K562 (cell line): ENCODE measurements around the gene WDR35. TPM values are rescaled to one million over a fixed set of nuclear protein-coding genes. Genes with fewer than 3 reads are reported as not detected.
A peak's percentile ranks its signal among the peaks of the same experiment; 100 is the strongest.

Experiments used
- ATAC-seq: fragments of 200-7000 bp; cut with Tn5 transposase; 3 replicates; pipeline ENCODE4 v1.9.1; 2020; ENCODE audit warnings: moderate library complexity
- BruUV-seq: library from RNA; stranded (reverse); fragments of 400-500 nt; replicated peaks from 2 replicates; lab custom pipeline; 2021; lab: Mats Ljungman, UMichigan
- CTCF ChIA-PET: fragments of 300-600 bp; formaldehyde crosslinking; extraction: SDS; loops from one replicate; lab custom pipeline; 2021; ENCODE audit warnings: low intra/inter-chr PET ratio; lab: Yijun Ruan, JAX
- POLR2A ChIA-PET: fragments of 300-600, 350-650 bp; sonication (Branson Sonifier 250); formaldehyde crosslinking; extraction: SDS; loops from one replicate; lab custom pipeline; 2021; ENCODE audit warnings: antibody characterized with exemption, inconsistent platforms; lab: Yijun Ruan, JAX
- DNase-seq, 4 experiments: peaks; one replicate each; pipeline versions ENCODE4 v3.0.0 to v3.0.0-alpha.2; 2011 to 2018; ENCODE audit warnings: low spot score in 3 of 4, mixed read lengths in 3 of 4; ENCODE audit errors: extremely low read depth in 1 of 4
- FAIRE-seq: peaks from 2 replicates; lab custom pipeline; 2011; peaks lifted over from hg19 to GRCh38; lab: Jason Lieb, UNC
- H2AFZ ChIP-seq: 2 replicates; pipeline ENCODE4 v1.6.0; 2011; ENCODE audit warnings: low read depth, low read length, control low read depth, inconsistent platforms
- H3K27ac ChIP-seq: fragments of 200-600 bp; 3 replicates; pipeline ENCODE4 v1.8.0; 2011; ENCODE audit warnings: low read depth, mild to moderate bottlenecking, control low read depth, inconsistent platforms, low read length, moderate library complexity, mixed read lengths; ENCODE audit errors: extremely low read depth
- H3K27me3 ChIP-seq, 2 experiments: fragments of 300-600 bp in 1 of 2; 2 replicates in 1 of 2; 3 replicates in 1 of 2; pipeline versions ENCODE4 v1.6.0 to v1.8.0; 2011; ENCODE audit warnings: inconsistent platforms in 2 of 2, low read length in 2 of 2, mild to moderate bottlenecking in 1 of 2, mixed read lengths in 1 of 2, moderate library complexity in 1 of 2; ENCODE audit not compliant: control insufficient read depth in 2 of 2, insufficient read depth in 2 of 2
- H3K36me3 ChIP-seq: fragments of 300-600 bp; 3 replicates; pipeline ENCODE4 v1.8.0; 2011; ENCODE audit warnings: mild to moderate bottlenecking, low read length, inconsistent platforms; ENCODE audit not compliant: control insufficient read depth, insufficient read depth
- H3K4me1 ChIP-seq, 2 experiments: fragments of 200-600 bp in 1 of 2; replicated peaks in 1 of 2; 2 replicates in 1 of 2; 3 replicates in 1 of 2; pipeline versions ENCODE4 v1.5.1 to v1.8.0; 2011; ENCODE audit warnings: inconsistent platforms in 2 of 2, low read length in 2 of 2, mild to moderate bottlenecking in 1 of 2, mixed read lengths in 1 of 2, moderate library complexity in 1 of 2; ENCODE audit not compliant: control insufficient read depth in 2 of 2, insufficient read depth in 2 of 2
- H3K4me2 ChIP-seq: 2 replicates; pipeline ENCODE4 v1.6.1; 2011; ENCODE audit warnings: low read length, control low read depth, inconsistent platforms, mixed read lengths; ENCODE audit not compliant: insufficient read depth
- H3K4me3 ChIP-seq: fragments of 200-600 bp; sonication (generic), shearing (Covaris generic); 2 replicates; pipeline ENCODE4 v1.5.1; 2016; ENCODE audit warnings: control low read depth, inconsistent platforms
- H3K79me2 ChIP-seq: fragments of 200-600 bp; 3 replicates; pipeline ENCODE4 v1.8.0; 2011; ENCODE audit warnings: low read length, inconsistent platforms; ENCODE audit not compliant: control insufficient read depth, insufficient read depth
- H3K9ac ChIP-seq, 2 experiments: 2 replicates each; pipeline versions ENCODE4 v1.6.0 to v1.6.1; 2011; ENCODE audit warnings: low read depth in 2 of 2, low read length in 2 of 2, control low read depth in 1 of 2, inconsistent platforms in 1 of 2, mild to moderate bottlenecking in 1 of 2, mixed read lengths in 1 of 2; ENCODE audit not compliant: insufficient read depth in 1 of 2
- H3K9me1 ChIP-seq: one replicate; pipeline ENCODE4 v1.6.0; 2011; ENCODE audit warnings: inconsistent platforms, mild to moderate bottlenecking, low read length, moderate library complexity; ENCODE audit not compliant: control insufficient read depth, insufficient read depth
- H3K9me3 ChIP-seq: replicated peaks from 2 replicates; pipeline ENCODE4 v1.5.1; 2011; ENCODE audit warnings: low read depth, low read length, inconsistent platforms; ENCODE audit not compliant: control insufficient read depth, insufficient read depth
- H4K20me1 ChIP-seq: replicated peaks from 2 replicates; pipeline ENCODE4 v1.6.1; 2011; ENCODE audit warnings: low read length, inconsistent platforms, mixed read lengths; ENCODE audit not compliant: control insufficient read depth, insufficient read depth
- COPS2 ChIP-seq: fragments of 450-650 bp; conservative IDR thresholded peaks from 2 replicates; pipeline ENCODE4 v1.6.1; 2016; ENCODE audit warnings: mild to moderate bottlenecking, moderate library complexity
- CREB1 ChIP-seq, 2 experiments: sonication (generic) in 1 of 2; formaldehyde crosslinking in 1 of 2; IDR thresholded peaks; 2 replicates each; pipeline versions ENCODE4 v1.6.1 to v1.8.0; 2012 to 2022; ENCODE audit warnings: inconsistent platforms in 1 of 2, mild to moderate bottlenecking in 1 of 2, missing genetic modification reagents in 1 of 2, moderate library complexity in 1 of 2
- EP400 ChIP-seq: fragments of 450-650 bp; IDR thresholded peaks from 2 replicates; pipeline ENCODE4 v1.6.1; 2017; ENCODE audit warnings: antibody characterized with exemption, mild to moderate bottlenecking, moderate library complexity
- GABPA ChIP-seq: fragments of 200-800 bp; sonication (Bioruptor generic); conservative IDR thresholded peaks from 2 replicates; pipeline ENCODE4 v1.6.1; 2016; ENCODE audit warnings: low read depth, missing genetic modification characterization, missing compliant biosample characterization
- GTF2F1 ChIP-seq: IDR thresholded peaks from 2 replicates; pipeline ENCODE4 v1.6.1; 2011; ENCODE audit warnings: low read depth, low read length, improper control_type of control experiment
- HNRNPK ChIP-seq: fragments of 200-400 bp; formaldehyde crosslinking; IDR thresholded peaks from one replicate; pipeline ENCODE4 v1.6.1; 2018; ENCODE audit warnings: mild to moderate bottlenecking, low read depth, low read length; ENCODE audit not compliant: poor library complexity, severe bottlenecking
- IFI16 ChIP-seq: fragments of 250-450 bp; sonication (Bioruptor Pico); IDR thresholded peaks from 2 replicates; pipeline ENCODE4 v2.1.2; 2022; ENCODE audit warnings: mild to moderate bottlenecking, inconsistent platforms
- MAX ChIP-seq: sonication (generic); formaldehyde crosslinking; IDR thresholded peaks from 2 replicates; pipeline ENCODE4 v1.9.0; 2022; ENCODE audit warnings: mild to moderate bottlenecking, missing genetic modification reagents
- MYC ChIP-seq, 2 experiments: fragments of 250-450 bp in 1 of 2; sonication (Bioruptor Pico) in 1 of 2; IDR thresholded peaks; 2 replicates each; pipeline versions ENCODE4 v1.5.1 to v1.6.1; 2012 to 2021; ENCODE audit warnings: low read depth in 2 of 2, borderline replicate concordance in 1 of 2, improper control_type of control experiment in 1 of 2, low read length in 1 of 2, mild to moderate bottlenecking in 1 of 2, moderate library complexity in 1 of 2
- PBX2 ChIP-seq, 2 experiments: IDR thresholded peaks in 1 of 2; conservative IDR thresholded peaks in 1 of 2; 2 replicates each; pipeline ENCODE4 v1.6.1; 2016; ENCODE audit warnings: low read depth in 2 of 2, mild to moderate bottlenecking in 1 of 2, missing compliant biosample characterization in 1 of 2, missing genetic modification characterization in 1 of 2, moderate library complexity in 1 of 2
- SMARCE1 ChIP-seq: fragments of 450-650 bp; IDR thresholded peaks from 2 replicates; pipeline ENCODE4 v1.7.1; 2016; ENCODE audit warnings: mild to moderate bottlenecking
- TBP ChIP-seq: optimal IDR thresholded peaks from 2 replicates; pipeline ENCODE3; 2011; ENCODE audit warnings: low read depth, low read length, improper control_type of control experiment
- TRIM28 ChIP-seq: fragments of 450-650 bp; IDR thresholded peaks from 2 replicates; pipeline ENCODE4 v1.6.1; 2017
- WGBS: fragments of 100-300 bp; shearing (Covaris generic); methylation state at CpG from one replicate; pipeline ENCODE4 v1.1.6; 2016; ENCODE audit warnings: low coverage, mixed read lengths; ENCODE audit not compliant: insufficient coverage; ENCODE audit errors: missing lambda C conversion rate; 5-methylcytosine and 5-hydroxymethylcytosine counted together
- in situ Hi-C: fragments of 300-500 bp; cut with MboI; formaldehyde crosslinking; loops from 4 replicates; pipeline ENCODE4 v1.15.0; 2018; ENCODE audit warnings: inconsistent platforms, mixed read lengths
- intact Hi-C: fragments of 100-400 bp; cut with micrococcal nuclease; formaldehyde crosslinking; loops from 2 replicates; pipeline ENCODE4 v1.14.2; 2022
- polyA plus RNA-seq, 8 experiments: library from polyadenylated mRNA; depleted of rRNA in 4 of 8; stranded (reverse) in 5 of 8; unstranded in 3 of 8; fragments of >200 nt; fragmentation: Nextera tagmentation in 2 of 8; fragmentation: Illumina TruSeq in 1 of 8; extraction: Ambion mirVana in 2 of 8; extraction: Trizol in 1 of 8; gene quantifications; 2 replicates each; pipeline versions ENCODE4 v1.2.1 to v1.2.3, GENCODE V29; 2011 to 2014; ENCODE audit warnings: inconsistent platforms in 1 of 8, missing spikeins in 1 of 8
- total RNA-seq, 7 experiments: library from RNA; depleted of rRNA in 6 of 7; stranded (reverse); fragments of >200 nt in 6 of 7; fragmentation: Illumina TruSeq in 2 of 7; extraction: Trizol in 2 of 7; gene quantifications; 2 replicates each; pipeline versions ENCODE4 v1.2.1 to v1.2.3, GENCODE V29; 2011 to 2021; ENCODE audit warnings: low replicate concordance in 1 of 7
- TF ChIP-seq, protein P1 (sequence below): fragments of 450-650 bp; formaldehyde crosslinking; conservative IDR thresholded peaks from 2 replicates; pipeline ENCODE4 v1.4.0; 2022; ENCODE audit warnings: mild to moderate bottlenecking, missing genetic modification characterization

WDR35 gene
- total and polyA plus RNA-seq, 9 of the 15 experiments (the other 6 are each of a cell fraction or from before 2014, with no cell fraction given): 3.3 to 13.1 (median 8.0) TPM

DNA sequence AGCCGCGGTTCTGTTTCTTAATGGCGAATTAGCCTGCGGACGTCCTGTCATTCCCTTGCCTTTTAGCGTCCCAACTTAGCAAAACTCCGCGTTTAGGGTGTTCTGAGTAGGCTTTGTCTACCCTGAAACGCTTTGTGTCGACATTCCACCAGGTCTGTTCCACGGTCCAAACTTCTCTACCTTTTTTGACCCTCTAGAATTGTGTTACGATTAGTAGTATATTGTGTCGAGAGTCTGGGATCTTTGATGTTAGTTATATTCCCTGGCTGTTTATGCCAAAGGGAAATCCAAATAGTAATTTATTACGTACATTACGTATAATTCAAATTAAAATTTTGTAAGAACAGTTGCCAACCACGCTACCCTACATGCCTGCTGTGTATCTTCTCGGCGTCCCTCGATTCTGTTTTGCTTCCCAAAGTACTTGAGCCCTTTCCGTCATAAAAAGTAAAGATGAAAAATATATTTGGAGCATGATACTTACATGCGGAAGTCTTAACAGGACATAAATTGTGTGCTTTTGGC, 87.6 kb downstream of the WDR35 start (continued):
- no peak for TF ChIP-seq MAX (CRISPR knock-in tag)
- TF ChIP-seq, protein P1, sequence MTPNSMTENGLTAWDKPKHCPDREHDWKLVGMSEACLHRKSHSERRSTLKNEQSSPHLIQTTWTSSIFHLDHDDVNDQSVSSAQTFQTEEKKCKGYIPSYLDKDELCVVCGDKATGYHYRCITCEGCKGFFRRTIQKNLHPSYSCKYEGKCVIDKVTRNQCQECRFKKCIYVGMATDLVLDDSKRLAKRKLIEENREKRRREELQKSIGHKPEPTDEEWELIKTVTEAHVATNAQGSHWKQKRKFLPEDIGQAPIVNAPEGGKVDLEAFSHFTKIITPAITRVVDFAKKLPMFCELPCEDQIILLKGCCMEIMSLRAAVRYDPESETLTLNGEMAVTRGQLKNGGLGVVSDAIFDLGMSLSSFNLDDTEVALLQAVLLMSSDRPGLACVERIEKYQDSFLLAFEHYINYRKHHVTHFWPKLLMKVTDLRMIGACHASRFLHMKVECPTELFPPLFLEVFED (CRISPR knock-in tag): no peak
- no peak for TF ChIP-seq SMARCE1
- TF ChIP-seq COPS2: no peak
- TF ChIP-seq TBP: no peak
- 0 out of 2 replicates have a peak, but pooled peaks have one; percentile 46 for TF ChIP-seq GABPA
- no peak for TF ChIP-seq HNRNPK
- TF ChIP-seq, all 486 proteins: peak for 34

DNA sequence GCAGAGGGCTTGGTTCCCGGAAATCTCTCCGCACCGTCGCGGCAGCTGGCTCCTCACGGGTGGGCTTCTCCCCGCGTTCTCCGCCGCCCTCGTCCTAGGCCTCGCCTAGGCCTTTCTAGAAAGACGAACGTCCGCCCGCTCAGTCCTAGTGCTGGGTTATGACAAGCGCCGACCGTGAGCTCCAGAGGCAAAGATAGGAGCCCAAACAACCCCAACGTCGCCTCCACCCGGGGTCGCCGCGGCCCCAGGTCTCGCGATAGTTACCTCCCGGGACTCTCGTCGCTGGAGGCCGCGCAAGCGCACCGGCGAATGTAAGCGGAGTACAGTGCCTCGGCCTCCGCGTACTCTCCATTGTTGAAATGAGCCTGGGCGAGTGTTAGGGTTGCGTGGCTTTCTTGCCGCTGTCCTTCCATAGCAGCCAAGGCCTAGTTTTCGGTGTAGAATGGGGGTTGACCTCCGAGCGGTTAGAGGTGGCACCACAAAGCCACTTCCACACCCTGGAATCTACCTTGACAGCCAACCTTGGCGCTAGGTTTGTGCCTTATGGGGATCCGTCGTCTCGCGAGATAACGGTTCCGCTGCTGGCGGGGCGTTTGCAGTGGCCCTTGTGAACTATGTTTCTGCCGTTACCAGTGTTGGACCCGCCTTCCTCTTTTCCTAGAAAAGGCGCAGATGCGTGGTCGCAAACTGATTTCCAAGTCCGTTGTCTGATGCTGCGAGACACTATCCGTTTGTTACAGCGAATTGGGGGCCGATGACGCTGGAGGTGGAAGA, 88.3 kb downstream of the WDR35 start, which contains the start of gene TTC32:
TSS of gene TTC32 (minus strand) at position 542 of the 774 bp plus-strand sequence. CDS start at position 413, 129 bp downstream.
- H4K20me1 ChIP-seq: peaks cover 7% of the 10 kb centered on the region; the same call in 1 of the 2 replicates
- DNase-seq (peak; percentile 96 to 97 (median 96)), ATAC-seq (peak; percentile 77), FAIRE-seq (peak; percentile 96)
- no peaks in the 10 kb centered on the region for H3K9me1 ChIP-seq
- intact Hi-C loops: loop anchor here (5.0 kb wide), 1 partner anchor 151 kb away; the partner anchor contains the start of gene LAPTM4A
- H3K79me2 ChIP-seq: peaks cover 54% of the 10 kb centered on the region
- H3K4me1 ChIP-seq: peaks cover 10 to 12% of the 10 kb centered on the region in 2 experiments; a peak in 4 of 5 replicates
- peak within 1 kb of the TSS; percentile 99 for H3K27ac ChIP-seq
- under 1% methylated on average over 64 of the region's 65 CpGs for WGBS
- ChIA-PET CTCF (no interaction called here), POLR2A (interaction anchor here (0.5 to 1.3 kb wide), 10 partner anchors 11 to 343 kb away, joined by 3 to 13 read pairs (median 4); no protein-coding TSS in a partner anchor)
- H3K36me3 ChIP-seq: peaks cover 3% of the 10 kb centered on the region; the same call in 1 of the 3 replicates
- no peaks in the 10 kb centered on the region for H3K27me3 ChIP-seq
- no peaks in the 10 kb centered on the region for H3K9me3 ChIP-seq
- in situ Hi-C loops: no loop called here
- H3K4me3 ChIP-seq: peak within 1 kb of the TSS; percentile 68
- BruUV-seq: no TSS peak
- H2AFZ ChIP-seq: peak within 1 kb of the TSS; percentile 97
- H3K4me2 ChIP-seq: peak within 1 kb of the TSS; percentile 92
- peak within 1 kb of the TSS; percentile 97 to 98 for H3K9ac ChIP-seq
- TF ChIP-seq IFI16 (CRISPR knock-in tag) (no peak), GTF2F1 (peak; percentile 50), MYC (IDR thresholded peaks at IDR 0.05; ENCODE audit: low read depth, low read length) (peak; percentile 70; the same call in 1 of the 2 replicates), MYC (CRISPR knock-in tag; IDR thresholded peaks at IDR 0.05; ENCODE audit: borderline replicate concordance, low read depth) (no peak), CREB1 (IDR thresholded peaks at IDR 0.05) (peak; percentile 67; the same call in 1 of the 2 replicates), CREB1 (CRISPR knock-in tag; IDR thresholded peaks at IDR 0.05) (0 out of 2 replicates have a peak, but pooled peaks have one; percentile 58), TRIM28 (peak; percentile 96), PBX2 (CRISPR knock-in tag; IDR thresholded peaks at IDR 0.05; ENCODE audit: low read depth) (no peak), PBX2 (tag; conservative IDR thresholded peaks at IDR 0.05; ENCODE audit: low read depth) (no peak), EP400 (peak; percentile 94)
